H9 (cell line): ENCODE results near the gene ZSCAN32. TPM values are rescaled to one million over a fixed set of nuclear protein-coding genes. Genes with fewer than 3 reads are reported as not detected.

Source experiments
- DNase-seq: peaks from one replicate; pipeline ENCODE4 v3.0.0-alpha.2; 2017
- H2AFZ ChIP-seq: one replicate; pipeline ENCODE4 v1.6.1; 2013; ENCODE audit warnings: mild to moderate bottlenecking, low read length, control low read depth, moderate library complexity
- H2AK5ac ChIP-seq: 2 replicates; pipeline ENCODE4 v1.6.1; 2013; ENCODE audit warnings: low read length, control low read depth, mixed read lengths; ENCODE audit not compliant: insufficient read length
- H2BK120ac ChIP-seq: one replicate; pipeline ENCODE4 v1.6.1; 2013; ENCODE audit warnings: low read depth, mild to moderate bottlenecking, low read length, control low read depth, inconsistent platforms; ENCODE audit not compliant: poor library complexity, severe bottlenecking
- H2BK12ac ChIP-seq: 2 replicates; pipeline ENCODE4 v1.6.1; 2013; ENCODE audit warnings: low read length, control low read depth, mixed read lengths, low read depth; ENCODE audit not compliant: insufficient read length
- H2BK15ac ChIP-seq: 2 replicates; pipeline ENCODE4 v1.6.1; 2013; ENCODE audit warnings: low read depth, low read length, control low read depth
- H2BK20ac ChIP-seq: one replicate; pipeline ENCODE4 v1.6.1; 2013; ENCODE audit warnings: low read depth, mild to moderate bottlenecking, low read length, control low read depth, inconsistent platforms; ENCODE audit not compliant: poor library complexity, severe bottlenecking
- H2BK5ac ChIP-seq: 2 replicates; pipeline ENCODE4 v1.6.1; 2013; ENCODE audit warnings: low read length, control low read depth, mixed read lengths; ENCODE audit not compliant: insufficient read length
- H3K14ac ChIP-seq: 2 replicates; pipeline ENCODE4 v1.6.1; 2013; ENCODE audit warnings: low read length, control low read depth; ENCODE audit not compliant: insufficient read depth
- H3K18ac ChIP-seq: 2 replicates; pipeline ENCODE4 v1.6.1; 2013; ENCODE audit warnings: low read depth, mild to moderate bottlenecking, mixed read lengths, low read length, control low read depth; ENCODE audit not compliant: insufficient read length
- H3K23ac ChIP-seq: 2 replicates; pipeline ENCODE4 v1.6.1; 2013; ENCODE audit warnings: low read length, control low read depth, mixed read lengths, low read depth; ENCODE audit not compliant: insufficient read length
- H3K23me2 ChIP-seq: 2 replicates; pipeline ENCODE4 v1.6.1; 2013; ENCODE audit warnings: low read depth, mild to moderate bottlenecking, mixed read lengths, low read length, control low read depth; ENCODE audit not compliant: insufficient read length, poor library complexity, severe bottlenecking
- H3K27ac ChIP-seq: 2 replicates; pipeline ENCODE4 v1.5.1; 2013; ENCODE audit warnings: low read length, control low read depth, mixed read lengths, low read depth; ENCODE audit not compliant: insufficient read length
- H3K27me3 ChIP-seq: 2 replicates; pipeline ENCODE4 v1.6.1; 2013; ENCODE audit warnings: low read length, control low read depth, inconsistent platforms; ENCODE audit not compliant: insufficient read depth
- H3K4ac ChIP-seq: 2 replicates; pipeline ENCODE4 v1.6.1; 2013; ENCODE audit warnings: low read depth, mild to moderate bottlenecking, control low read depth, inconsistent platforms, low read length, moderate library complexity
- H3K4me1 ChIP-seq: 2 replicates; pipeline ENCODE4 v1.6.1; 2013; ENCODE audit warnings: low read length, control low read depth, inconsistent platforms; ENCODE audit not compliant: insufficient read depth
- H3K4me2 ChIP-seq: 2 replicates; pipeline ENCODE4 v1.6.1; 2013; ENCODE audit warnings: low read length, control low read depth, mixed read lengths; ENCODE audit not compliant: insufficient read length, insufficient read depth
- H3K56ac ChIP-seq: 2 replicates; pipeline ENCODE4 v1.6.1; 2013; ENCODE audit warnings: low read depth, mild to moderate bottlenecking, mixed read lengths, low read length, control low read depth; ENCODE audit not compliant: insufficient read length
- H3K79me1 ChIP-seq: 2 replicates; pipeline ENCODE4 v1.6.1; 2013; ENCODE audit warnings: low read depth, mild to moderate bottlenecking, moderate library complexity, low read length, control low read depth, inconsistent platforms; ENCODE audit not compliant: insufficient read depth, poor library complexity, severe bottlenecking
- H3K79me2 ChIP-seq: 2 replicates; pipeline ENCODE4 v1.6.1; 2013; ENCODE audit warnings: low read length, control low read depth, inconsistent platforms; ENCODE audit not compliant: insufficient read depth
- H3K9ac ChIP-seq: 2 replicates; pipeline ENCODE4 v1.6.1; 2013; ENCODE audit warnings: low read length, control low read depth, mixed read lengths; ENCODE audit not compliant: insufficient read length; ENCODE audit errors: extremely low read depth
- H3K9me3 ChIP-seq: one replicate; pipeline ENCODE4 v1.6.1; 2013; ENCODE audit warnings: low read depth, low read length, inconsistent platforms; ENCODE audit not compliant: control insufficient read depth
- H3T11ph ChIP-seq: one replicate; pipeline ENCODE4 v1.6.1; 2013; ENCODE audit warnings: mild to moderate bottlenecking, low read length, control low read depth, inconsistent platforms
- H4K20me1 ChIP-seq: one replicate; pipeline ENCODE4 v1.6.1; 2013; ENCODE audit not compliant: control insufficient read depth, insufficient read length, insufficient read depth
- H4K5ac ChIP-seq: 2 replicates; pipeline ENCODE4 v1.6.1; 2013; ENCODE audit warnings: low read depth, mild to moderate bottlenecking, mixed read lengths, low read length, control low read depth; ENCODE audit not compliant: insufficient read length
- H4K8ac ChIP-seq: replicated peaks from 2 replicates; pipeline ENCODE4 v1.6.1; 2013; ENCODE audit warnings: low read length, control low read depth, mixed read lengths, low read depth; ENCODE audit not compliant: insufficient read length
- H4K91ac ChIP-seq: 2 replicates; pipeline ENCODE4 v1.6.1; 2013; ENCODE audit warnings: low read depth, mild to moderate bottlenecking, moderate library complexity, mixed read lengths, low read length, control low read depth; ENCODE audit not compliant: insufficient read length
- H3K27ac Mint-ChIP-seq, 3 experiments: 2 replicates in 2 of 3; 3 replicates in 1 of 3; pipeline ENCODE4 v1.8.0; 2020 to 2021; ENCODE audit warnings: mixed read lengths in 3 of 3, mild to moderate bottlenecking in 1 of 3, moderate library complexity in 1 of 3
- H3K27me3 Mint-ChIP-seq: 2 replicates; pipeline ENCODE4 v1.8.0; 2021; ENCODE audit warnings: low read depth, mild to moderate bottlenecking, moderate library complexity, mixed read lengths
- H3K36me3 Mint-ChIP-seq, 3 experiments: 2 replicates in 2 of 3; 3 replicates in 1 of 3; pipeline ENCODE4 v1.8.0; 2020 to 2021; ENCODE audit warnings: low read depth in 3 of 3, mixed read lengths in 3 of 3; ENCODE audit not compliant: insufficient read depth in 1 of 3
- H3K4me1 Mint-ChIP-seq, 2 experiments: 2 replicates each; pipeline ENCODE4 v1.8.0; 2020; ENCODE audit warnings: mixed read lengths in 2 of 2
- H3K4me3 Mint-ChIP-seq, 2 experiments: 2 replicates in 1 of 2; 3 replicates in 1 of 2; pipeline ENCODE4 v1.8.0; 2020 to 2021; ENCODE audit warnings: mild to moderate bottlenecking in 2 of 2, mixed read lengths in 2 of 2, moderate library complexity in 1 of 2
- H3K9me3 Mint-ChIP-seq, 2 experiments: 2 replicates in 1 of 2; 3 replicates in 1 of 2; pipeline ENCODE4 v1.8.0; 2020; ENCODE audit warnings: mild to moderate bottlenecking in 2 of 2, mixed read lengths in 2 of 2, moderate library complexity in 1 of 2
- CTCF ChIP-seq: fragments of 200-600 bp; sonication (generic); conservative IDR thresholded peaks from 3 replicates; pipeline ENCODE4 v1.8.0; 2021; ENCODE audit warnings: antibody characterized with exemption, mild to moderate bottlenecking
- WGBS: extraction: QIAGEN DNeasy Blood & Tissue Kit; methylation state at CpG from one replicate; pipeline ENCODE4 v1.1.7; 2013; ENCODE audit warnings: missing lambda C conversion rate, low lambda C conversion rate, mixed read lengths; ENCODE audit not compliant: insufficient read length; ENCODE audit errors: extremely low coverage; 5-methylcytosine and 5-hydroxymethylcytosine counted together
- total RNA-seq: library from RNA; stranded (reverse); gene quantifications from 2 replicates; pipeline ENCODE4 v1.2.1, GENCODE V29; 2021

The ZSCAN32 gene
- total RNA-seq, 1 experiment from 2014 or later, result 18.0 TPM

- Histone ChIP-seq H4K91ac (no peak overlapping the region), H3K4ac (no peak overlapping the region), H2AFZ (no peak overlapping the region), H2BK5ac (no peak overlapping the region), H3K27me3 (no peaks in the 10 kb centered on the region), H4K8ac (no peak overlapping the region), H3T11ph (no peak overlapping the region), H2BK12ac (no peak overlapping the region), H2BK120ac (no peak overlapping the region), H4K5ac (no peak overlapping the region), H3K79me2 (no peaks in the 10 kb centered on the region), H3K9me3 (peaks cover 73% of the 10 kb centered on the region), H3K9ac (no peak overlapping the region), H2BK20ac (no peak overlapping the region), H3K56ac (no peak overlapping the region), H3K23ac (no peak overlapping the region), H3K27ac (no peak overlapping the region), H3K23me2 (no peaks in the 10 kb centered on the region), H3K4me2 (no peak overlapping the region), H4K20me1 (no peaks in the 10 kb centered on the region), H2AK5ac (no peak overlapping the region), H3K79me1 (no peaks in the 10 kb centered on the region), H2BK15ac (no peak overlapping the region), H3K14ac (no peak overlapping the region), H3K18ac (no peak overlapping the region), H3K4me1 (no peaks in the 10 kb centered on the region)
- H3K36me3 Mint-ChIP-seq, result peaks cover 79 to 83% (median 79%) of the 10 kb centered on the region in 3 experiments
- no peak for DNase-seq
- no peak overlapping the region for H3K4me3 Mint-ChIP-seq
- peaks cover 86 to 92% of the 10 kb centered on the region in 2 experiments for H3K9me3 Mint-ChIP-seq
- no peak overlapping the region for H3K27ac Mint-ChIP-seq
- H3K27me3 Mint-ChIP-seq, result peaks cover 7% of the 10 kb centered on the region
- no CpG with 5 or more reads among the region's 12 CpGs for WGBS
- no peaks in the 10 kb centered on the region for H3K4me1 Mint-ChIP-seq
- no peak for TF ChIP-seq CTCF
Observed at GRCh38 chr16:3408561-3409197, 7.9 kb upstream of the ZSCAN32 start.
